SH-SY5Y (cell line): Measurements from ENCODE around the gene PRKACB.

Experiments used
- GATA2 ChIP-seq: IDR thresholded peaks from 2 replicates; pipeline ENCODE4 v1.6.1; 2011; ENCODE audit warnings: mild to moderate bottlenecking, low read depth, low read length
- GATA3 ChIP-seq: IDR thresholded peaks from 2 replicates; pipeline ENCODE4 v1.6.1; 2011; ENCODE audit warnings: low read depth, mild to moderate bottlenecking, low read length, moderate library complexity

- TF ChIP-seq GATA3, result no peak
- no peak for TF ChIP-seq GATA2
Measured at GRCh38 chr1:84174051-84174556, 30.0 kb downstream of the PRKACB start.
